GM19193 (cell line): ENCODE measurements around the gene PCDH15.

ENCODE experiments used
- POLR2A ChIP-seq: IDR thresholded peaks from 4 replicates; pipeline ENCODE4 v1.6.1; 2011; ENCODE audit not compliant: insufficient read depth, insufficient read length; ENCODE audit errors: extremely low read depth

Gene PCDH15

DNA sequence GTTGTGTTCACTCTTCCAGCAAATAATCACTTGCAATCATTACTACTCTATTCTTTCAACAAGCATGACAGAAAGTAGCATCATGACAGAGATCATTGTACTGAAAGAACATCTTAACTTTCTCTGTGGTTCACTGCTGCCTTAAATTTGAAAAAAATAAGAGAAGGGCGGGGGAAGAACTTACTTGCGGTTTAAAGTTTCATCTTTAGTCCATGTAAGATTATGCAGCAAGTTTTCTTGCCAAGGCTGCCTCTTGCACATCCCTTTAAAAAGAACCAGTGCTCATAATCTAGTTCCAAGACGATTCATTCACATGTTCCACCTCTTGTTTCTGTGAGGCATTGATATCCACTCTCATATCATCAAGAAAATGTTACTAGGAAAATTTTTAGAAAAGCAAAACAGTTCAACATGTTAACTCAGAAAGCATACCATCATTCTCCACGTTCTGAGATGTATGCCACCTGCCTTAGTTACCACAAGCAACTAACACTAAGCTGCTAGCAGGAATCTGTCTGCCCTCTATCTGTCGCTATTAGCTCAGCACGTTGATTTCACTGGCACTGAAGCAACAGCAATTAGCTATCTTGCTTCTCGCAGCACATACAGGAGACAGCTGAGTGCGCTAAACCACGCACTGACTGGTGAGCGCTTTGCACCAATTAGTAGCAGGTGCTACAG, at the start of gene PCDH15:
Gene PCDH15 (minus strand): TSS at position 491 of the 681 bp plus-strand sequence. CDS start 136,969 bp downstream, outside the sequence.
- TF ChIP-seq POLR2A: no peak

DNA sequence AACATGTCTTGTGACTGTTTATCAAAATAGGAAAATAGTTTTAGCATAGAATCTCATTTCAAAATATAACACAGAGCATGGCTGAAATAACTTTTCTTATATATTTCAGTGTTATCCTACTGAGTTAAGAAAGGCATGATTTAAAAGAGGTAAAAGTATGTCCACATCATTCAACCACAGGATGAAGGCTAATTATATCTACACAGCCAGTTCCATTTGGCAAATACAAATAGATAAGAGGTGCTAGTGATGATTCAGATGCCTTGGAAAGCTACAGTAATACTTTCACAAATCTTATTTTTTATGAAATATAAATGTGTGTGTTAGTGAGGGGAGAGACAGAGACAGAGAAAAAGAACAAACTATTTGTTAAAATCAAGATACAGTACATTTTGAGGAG, 42.9 kb upstream of the PCDH15 start:
- TF ChIP-seq POLR2A: no peak

- TF ChIP-seq POLR2A: no peak
These were observed 42.1 kb upstream of the PCDH15 start for GRCh38 chr10:54843085-54843646.

DNA sequence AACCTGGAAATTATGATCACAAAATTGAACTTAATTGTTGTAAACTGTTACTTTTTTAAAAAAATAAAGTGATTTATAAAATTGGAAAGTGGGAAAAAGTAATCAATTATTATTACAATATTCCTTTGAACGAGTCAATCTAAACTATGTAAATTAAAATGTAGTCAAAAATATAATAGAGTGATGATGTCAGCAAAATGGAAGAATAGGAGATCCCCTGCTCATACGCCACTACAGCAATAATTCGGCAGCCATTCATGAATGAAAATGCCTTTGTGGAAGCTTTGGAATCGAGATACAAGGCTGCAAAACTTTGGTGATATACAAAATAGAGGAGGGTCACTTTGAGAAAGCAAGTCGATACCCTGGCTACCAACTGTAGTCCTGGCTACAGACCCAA, 36.4 kb upstream of the PCDH15 start:
- no peak for TF ChIP-seq POLR2A

GRCh38 chr10:54833029-54833428, 32.0 kb upstream of the PCDH15 start:
- no peak for TF ChIP-seq POLR2A

- TF ChIP-seq POLR2A: no peak
These were observed 26.0 kb upstream of the PCDH15 start for GRCh38 chr10:54826994-54827560.

GRCh38 chr10:54815583-54815982, 14.6 kb upstream of the PCDH15 start:
- TF ChIP-seq POLR2A: no peak

DNA sequence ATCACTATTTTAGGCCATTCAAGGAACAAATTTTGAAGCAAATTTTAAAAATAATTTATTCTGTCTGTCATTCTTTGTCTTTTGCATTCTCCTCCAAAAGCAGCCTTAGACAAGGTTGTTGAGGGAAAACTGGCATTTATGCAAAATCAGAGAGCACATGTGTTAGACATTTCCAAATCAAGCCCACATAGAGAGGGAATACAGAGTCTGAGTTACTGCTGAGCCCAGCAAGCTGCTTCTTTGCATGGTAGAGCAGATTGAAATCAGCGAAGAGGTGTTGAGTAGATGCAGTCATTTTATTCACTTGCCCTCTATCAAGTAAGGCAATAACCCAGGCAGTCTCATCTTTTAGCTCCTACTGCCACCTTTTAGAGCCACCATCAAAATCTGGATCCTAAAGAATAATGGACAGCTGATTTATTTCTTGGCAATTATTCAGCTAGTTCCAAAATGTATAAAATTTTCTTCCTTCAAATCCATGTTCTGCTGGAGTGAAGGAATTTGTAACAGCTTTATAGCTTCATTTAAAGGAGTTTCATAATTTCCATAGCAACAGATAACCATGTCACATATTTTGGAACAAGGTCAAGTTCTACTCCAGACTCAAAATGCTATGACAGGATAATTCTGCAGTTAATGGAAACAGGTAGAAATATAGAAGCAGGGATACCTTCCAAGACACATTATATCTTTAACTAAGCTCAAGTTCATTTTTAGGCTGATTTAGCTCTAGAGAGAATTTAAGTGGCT, 7.3 kb upstream of the PCDH15 start:
- TF ChIP-seq POLR2A: no peak

DNA sequence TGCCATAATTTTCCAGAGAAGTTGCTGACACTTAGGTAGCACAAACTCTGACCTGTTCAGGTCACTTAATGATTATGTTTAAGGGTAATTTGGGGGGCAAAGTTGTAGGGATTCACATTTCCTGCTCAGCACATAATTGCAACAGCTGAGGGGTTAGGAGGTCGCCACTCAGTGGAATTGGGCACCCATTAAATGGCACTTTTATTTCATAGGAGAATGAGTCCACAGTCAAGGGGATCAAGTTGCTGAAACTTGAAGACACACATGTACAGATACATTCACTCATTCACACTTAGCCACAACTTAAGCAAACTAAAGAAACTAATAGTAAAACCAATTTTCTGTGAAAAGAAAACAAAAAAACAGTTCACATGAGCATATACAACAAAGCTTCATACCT, 1.5 kb downstream of the PCDH15 start:
- no peak for TF ChIP-seq POLR2A

GRCh38 chr10:54797636-54798321, 3.3 kb downstream of the PCDH15 start:
- no peak for TF ChIP-seq POLR2A

DNA sequence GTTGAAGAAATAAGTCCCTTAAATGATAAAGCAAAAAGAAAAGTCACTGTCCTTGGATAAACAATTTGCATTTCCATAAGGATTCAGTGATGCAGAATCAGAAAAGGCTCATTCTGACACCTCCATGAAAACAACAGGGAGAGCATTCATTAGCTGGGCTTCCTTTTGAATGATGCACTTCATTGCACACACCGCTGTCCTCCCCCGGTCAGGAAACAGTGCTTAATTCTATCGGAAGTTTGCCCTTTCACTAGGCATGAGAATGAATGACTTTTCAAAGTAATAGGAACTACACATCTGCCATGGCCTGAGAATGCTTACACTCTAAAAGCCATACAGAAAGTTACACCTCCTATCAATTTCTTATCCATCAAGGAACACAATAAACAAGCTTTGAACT, 4.2 kb downstream of the PCDH15 start:
- no peak for TF ChIP-seq POLR2A

GRCh38 chr10:54776622-54777021, 24.4 kb downstream of the PCDH15 start:
- no peak for TF ChIP-seq POLR2A

DNA sequence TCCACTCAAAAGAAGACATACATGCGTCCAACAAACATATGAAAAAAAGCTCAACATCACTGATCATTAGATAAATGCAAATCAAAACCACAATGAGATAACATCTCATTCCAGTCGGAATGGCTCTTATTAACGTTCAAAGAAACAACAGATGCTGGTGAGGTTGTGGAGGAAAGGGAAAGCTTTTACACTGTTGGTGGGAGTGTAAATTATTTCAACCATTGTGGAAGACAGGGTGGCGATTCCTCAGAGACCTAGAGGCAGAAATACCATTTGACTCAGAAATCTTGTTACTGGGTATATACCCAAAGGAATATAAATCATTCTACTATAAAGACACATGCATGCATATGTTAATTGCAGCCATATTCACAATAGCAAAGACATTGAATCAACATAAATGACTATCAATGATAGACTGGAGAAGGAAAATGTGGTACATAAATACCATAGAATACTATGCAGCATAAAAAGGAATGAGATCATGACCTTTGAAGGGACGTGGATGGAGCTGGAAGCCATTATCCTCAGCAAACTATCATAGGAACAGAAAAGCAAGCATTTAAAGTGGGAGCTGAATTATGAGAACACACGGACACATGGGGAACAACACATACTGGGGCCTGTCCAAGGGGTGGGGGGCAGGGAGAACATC, 28.4 kb downstream of the PCDH15 start:
- TF ChIP-seq POLR2A: no peak

GRCh38 chr10:54769051-54769450, 32.0 kb downstream of the PCDH15 start:
- TF ChIP-seq POLR2A: no peak
